Spleen (tissue), 11 donors: Measurements from ENCODE around the gene NTS. TPM values are rescaled to one million over a fixed set of nuclear protein-coding genes. Genes with fewer than 3 reads are reported as not detected.

Source experiments
- DNase-seq: peaks from one replicate; pipeline ENCODE4 v3.0.0-alpha.2; 2020
- H3K27ac ChIP-seq, 8 donors: fragments of 200-600 bp; sonication (generic) in 7 of 8; 1 replicate in 4 of 8; 2 replicates in 4 of 8; pipeline versions ENCODE4 v1.5.0 to v1.8.0; 2016 to 2021; ENCODE audit warnings: inconsistent platforms in 4 of 8, mild to moderate bottlenecking in 4 of 8, moderate library complexity in 1 of 8
- H3K27me3 ChIP-seq, 7 donors: fragments of 200-600 bp; sonication (generic) in 6 of 7; replicated peaks in 1 of 7; 1 replicate in 4 of 7; 2 replicates in 3 of 7; pipeline versions ENCODE4 v1.5.0 to v1.8.0; 2016 to 2021; ENCODE audit warnings: inconsistent platforms in 3 of 7, mild to moderate bottlenecking in 1 of 7
- H3K36me3 ChIP-seq, 6 donors: fragments of 200-600 bp; sonication (generic) in 5 of 6; 1 replicate in 4 of 6; 2 replicates in 2 of 6; pipeline versions ENCODE4 v1.5.0 to v1.8.0; 2016 to 2021; ENCODE audit warnings: inconsistent platforms in 2 of 6
- H3K4me1 ChIP-seq, 6 donors: fragments of 200-600 bp; sonication (generic) in 5 of 6; 1 replicate in 3 of 6; 2 replicates in 3 of 6; pipeline versions ENCODE4 v1.5.0 to v1.8.0; 2016 to 2021; ENCODE audit warnings: inconsistent platforms in 3 of 6
- H3K4me3 ChIP-seq, 8 donors: fragments of 200-600 bp; sonication (generic) in 7 of 8; 1 replicate in 4 of 8; 2 replicates in 4 of 8; pipeline versions ENCODE4 v1.5.0 to v1.8.0; 2016 to 2021; ENCODE audit warnings: inconsistent platforms in 4 of 8, mild to moderate bottlenecking in 4 of 8, moderate library complexity in 2 of 8
- H3K9me3 ChIP-seq, 8 donors: fragments of 200-600 bp; sonication (generic) in 7 of 8; 1 replicate in 4 of 8; 2 replicates in 4 of 8; pipeline versions ENCODE4 v1.5.0 to v1.8.0; 2016 to 2021; ENCODE audit warnings: inconsistent platforms in 4 of 8
- POLR2A ChIP-seq, 3 donors: fragments of 450-650 bp; IDR thresholded peaks; one replicate each; pipeline ENCODE4 v1.5.1; 2017; ENCODE audit warnings: antibody characterized with exemption in 3 of 3, mild to moderate bottlenecking in 1 of 3
- POLR2AphosphoS5 ChIP-seq, 3 donors: sonication (generic); formaldehyde crosslinking; IDR thresholded peaks; one replicate each; pipeline ENCODE4 v1.5.1; 2017; ENCODE audit warnings: antibody characterized with exemption in 3 of 3
- WGBS, 5 donors: extraction: QIAGEN DNeasy Blood & Tissue Kit in 3 of 5; methylation state at CpG; one replicate each; pipeline versions ENCODE4 v1.1.5 to v1.1.7; 2013 to 2018; 5-methylcytosine and 5-hydroxymethylcytosine counted together
- intact Hi-C: fragments of 100-400 bp; cut with DNase I; formaldehyde crosslinking; loops from one replicate; pipeline ENCODE4 v1.15.0; 2023; ENCODE audit warnings: low total_unique reads
- polyA plus RNA-seq, 3 donors: library from polyadenylated mRNA; stranded (reverse); fragments of 200-250 nt; gene quantifications; one replicate each; pipeline ENCODE4 v1.2.1, GENCODE V29; 2013
- total RNA-seq, 7 donors: library from RNA; depleted of rRNA in 3 of 7; stranded (reverse); fragments of >200 nt in 3 of 7; fragmentation: NEBNext Ultra II Directional in 4 of 7; extraction: Animal tissue kit (Norgen Biotek cat#: 25700) in 4 of 7; gene quantifications; one replicate each; pipeline versions ENCODE4 v1.1.0 to v1.2.1, GENCODE V29; 2016 to 2021
- TF ChIP-seq, protein P1 (sequence below), 11 experiments: fragments of 200-600 bp in 7 of 11; fragments of 450-650 bp in 4 of 11; sonication (generic) in 4 of 11; IDR thresholded peaks in 8 of 11; conservative IDR thresholded peaks in 3 of 11; 1 replicate in 7 of 11; 2 replicates in 4 of 11; pipeline versions ENCODE4 v1.4.0 to v1.8.0; 2016 to 2021; ENCODE audit warnings: antibody characterized with exemption in 11 of 11, inconsistent platforms in 4 of 11, mild to moderate bottlenecking in 1 of 11
- donor health status: healthy with polysubstance abuse.
- donor health status: DM: no; HTN: no; CAD: no; lungs with moderate emphysema.
- donor health status: DM: no; HTN: no; CAD: no.
- donor health status: Bipolar disorder and iron deficiency.
- donor health status: healthy.
- donor health status: DM: no; HTN: no; CAD: no.
- donor health status: DM: yes; HTN: yes; CAD: no.

The NTS gene
- total and polyA plus RNA-seq, 10 donors, result 0.20 to 1.0 (median 0.41) TPM; not detected in 4

DNA sequence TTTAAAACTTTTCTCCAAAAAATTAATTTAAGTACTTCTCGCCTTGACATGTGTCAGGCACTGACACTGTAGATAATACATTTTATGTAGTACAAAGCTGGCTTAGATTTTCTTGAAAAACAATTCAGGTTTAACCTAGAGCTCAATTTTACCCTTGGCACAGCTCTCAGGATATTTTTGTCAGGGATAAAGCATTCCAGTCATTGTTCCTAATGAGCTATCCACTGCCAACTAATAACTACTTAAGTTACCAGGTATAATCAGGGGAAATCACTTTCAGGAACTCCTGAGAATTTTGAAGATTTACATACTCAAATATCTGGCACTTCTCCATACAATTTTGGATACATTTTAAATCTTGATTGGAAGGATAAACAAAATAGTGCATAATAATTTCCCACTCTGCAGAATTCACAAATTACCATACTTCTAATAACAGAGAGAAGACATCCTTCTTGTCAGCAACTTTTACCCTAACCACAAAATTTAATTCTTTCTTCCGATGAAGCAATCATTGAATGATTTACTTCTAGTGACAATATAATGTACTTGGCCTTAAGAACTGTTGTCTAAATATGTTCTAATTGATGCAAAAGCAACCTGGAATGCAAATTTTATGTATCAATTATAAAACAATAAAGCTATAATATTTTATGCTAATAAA, 42.6 kb upstream of the NTS start:
- Histone ChIP-seq H3K4me1 (no peaks in the 10 kb centered on the region), H3K27ac (peak overlapping the region in 2 of 8 donors; percentile 4 to 12), H3K9me3 (no peaks in the 10 kb centered on the region), H3K36me3 (no peaks in the 10 kb centered on the region), H3K27me3 (no peaks in the 10 kb centered on the region), H3K4me3 (peak overlapping the region in 1 of 8 donors; percentile 3)
- 49 to 78% (median 56%) methylated on average over 2 of the region's 2 CpGs for WGBS, 5 donors
- TF ChIP-seq POLR2AphosphoS5 (IDR thresholded peaks at IDR 0.05), result no peak
- TF ChIP-seq, protein P1, sequence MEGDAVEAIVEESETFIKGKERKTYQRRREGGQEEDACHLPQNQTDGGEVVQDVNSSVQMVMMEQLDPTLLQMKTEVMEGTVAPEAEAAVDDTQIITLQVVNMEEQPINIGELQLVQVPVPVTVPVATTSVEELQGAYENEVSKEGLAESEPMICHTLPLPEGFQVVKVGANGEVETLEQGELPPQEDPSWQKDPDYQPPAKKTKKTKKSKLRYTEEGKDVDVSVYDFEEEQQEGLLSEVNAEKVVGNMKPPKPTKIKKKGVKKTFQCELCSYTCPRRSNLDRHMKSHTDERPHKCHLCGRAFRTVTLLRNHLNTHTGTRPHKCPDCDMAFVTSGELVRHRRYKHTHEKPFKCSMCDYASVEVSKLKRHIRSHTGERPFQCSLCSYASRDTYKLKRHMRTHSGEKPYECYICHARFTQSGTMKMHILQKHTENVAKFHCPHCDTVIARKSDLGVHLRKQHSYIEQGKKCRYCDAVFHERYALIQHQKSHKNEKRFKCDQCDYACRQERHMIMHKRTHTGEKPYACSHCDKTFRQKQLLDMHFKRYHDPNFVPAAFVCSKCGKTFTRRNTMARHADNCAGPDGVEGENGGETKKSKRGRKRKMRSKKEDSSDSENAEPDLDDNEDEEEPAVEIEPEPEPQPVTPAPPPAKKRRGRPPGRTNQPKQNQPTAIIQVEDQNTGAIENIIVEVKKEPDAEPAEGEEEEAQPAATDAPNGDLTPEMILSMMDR (IDR thresholded peaks at IDR 0.05 in 8 of 11, conservative IDR thresholded peaks at IDR 0.05 in 3 of 11), result no peak
- TF ChIP-seq POLR2A (IDR thresholded peaks at IDR 0.05), result no peak
- DNase-seq, result no peak
- intact Hi-C loops, result no loop called here

DNA sequence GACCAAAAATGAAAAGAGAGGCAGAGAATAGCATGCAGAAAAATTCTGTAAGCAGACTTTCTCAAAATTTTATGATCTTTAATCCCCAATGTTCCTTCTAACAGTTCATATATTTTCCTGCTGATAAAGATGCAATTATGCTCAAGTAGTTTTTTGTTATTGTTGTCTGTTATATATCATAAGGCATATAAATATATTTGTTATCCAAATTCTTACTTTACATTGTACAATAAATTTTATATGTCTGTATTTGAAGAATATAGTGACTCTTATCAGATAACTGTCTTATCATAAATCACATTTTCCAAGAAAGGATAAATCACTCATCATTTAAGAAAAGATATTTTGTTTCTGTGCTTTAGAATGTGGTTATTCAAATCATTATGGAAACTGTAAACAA, 40.5 kb upstream of the NTS start:
- no peak for DNase-seq
- Histone ChIP-seq H3K27me3 (no peaks in the 10 kb centered on the region), H3K27ac (no peak overlapping the region), H3K4me1 (no peaks in the 10 kb centered on the region), H3K9me3 (no peaks in the 10 kb centered on the region), H3K4me3 (peak overlapping the region in 2 of 8 donors; percentile 34 to 58), H3K36me3 (no peaks in the 10 kb centered on the region)
- TF ChIP-seq POLR2AphosphoS5 (IDR thresholded peaks at IDR 0.05), result no peak
- TF ChIP-seq POLR2A (IDR thresholded peaks at IDR 0.05), result no peak
- TF ChIP-seq, protein P1 (IDR thresholded peaks at IDR 0.05 in 8 of 11, conservative IDR thresholded peaks at IDR 0.05 in 3 of 11), result no peak
- intact Hi-C loops, result no loop called here

DNA sequence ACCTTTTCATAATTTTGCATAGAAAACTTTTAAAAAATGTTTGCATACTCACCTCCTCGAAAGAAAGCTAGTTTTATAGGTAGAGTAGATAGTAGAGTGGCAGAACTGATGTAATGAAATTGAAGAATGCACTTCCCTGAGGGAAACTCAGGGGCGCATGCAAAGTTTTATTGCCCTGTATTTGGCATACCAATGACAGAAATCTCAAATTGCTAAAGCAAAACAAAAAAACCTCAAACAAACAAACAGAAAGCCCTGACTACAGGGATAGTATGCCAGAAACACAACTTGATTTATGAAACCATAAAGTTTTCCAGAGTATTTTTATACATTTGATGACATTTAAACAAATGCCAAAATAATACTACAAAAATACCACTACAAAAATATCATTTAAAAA, 39.7 kb upstream of the NTS start:
- 32 to 70% (median 54%) methylated on average over 2 of the region's 2 CpGs for WGBS, 5 donors

More for the DNA sequence above, 39.7 kb upstream of the NTS start:
- TF ChIP-seq, protein P1 (IDR thresholded peaks at IDR 0.05 in 8 of 11, conservative IDR thresholded peaks at IDR 0.05 in 3 of 11), result no peak
- TF ChIP-seq POLR2A (IDR thresholded peaks at IDR 0.05) (no peak), POLR2AphosphoS5 (IDR thresholded peaks at IDR 0.05) (no peak)
- H3K27ac ChIP-seq, result peak overlapping the region in 2 of 8 donors; percentile 61 to 74
- no peak for DNase-seq
- intact Hi-C loops, result no loop called here
- no peaks in the 10 kb centered on the region for H3K27me3 ChIP-seq
- no peaks in the 10 kb centered on the region for H3K36me3 ChIP-seq
- H3K4me1 ChIP-seq, result no peaks in the 10 kb centered on the region
- no peaks in the 10 kb centered on the region for H3K9me3 ChIP-seq
- H3K4me3 ChIP-seq, result peak overlapping the region in 5 of 8 donors; percentile 6 to 58 (median 19)
